Measurements from ENCODE around the gene BCL2.

Gene BCL2

GRCh38 chr18:63286926-63287325 lies 32.6 kb downstream of the BCL2 start:
- Histone ChIP-seq H3K9ac (ENCODE audit: low read depth, low read length) (no peak overlapping the region), H3K9me3 (ENCODE audit: insufficient read depth, low read length, severe bottlenecking) (no peaks in the 10 kb centered on the region), H3K4me3 (ENCODE audit: low read depth in 1 of 2, low read length in 2 of 2) (no peak overlapping the region), H3K27me3 (ENCODE audit: insufficient read depth, low read length, poor library complexity) (no peaks in the 10 kb centered on the region), H3K4me2 (ENCODE audit: insufficient read depth, low read length) (no peak overlapping the region), H3K27ac (ENCODE audit: low read length) (peak overlapping the region; percentile 15; the same call in 1 of the 2 replicates), H4K20me1 (ENCODE audit: insufficient read depth, low read length) (peaks cover 73% of the 10 kb centered on the region), H2AFZ (ENCODE audit: low read depth, low read length) (no peak overlapping the region), H3K36me3 (ENCODE audit: insufficient read depth, low read length) (peaks cover 67% of the 10 kb centered on the region), H3K79me2 (ENCODE audit: insufficient read depth, low read length) (peaks cover 100% of the 10 kb centered on the region), H3K4me1 (ENCODE audit: insufficient read depth, low read length) (peaks cover 3% of the 10 kb centered on the region; the same call in 1 of the 2 replicates)
- no peak for TF ChIP-seq CTCF (IDR thresholded peaks at IDR 0.05; ENCODE audit: borderline replicate concordance, extremely low read depth, low read length, poor library complexity, severe bottlenecking)
- no peak for TF ChIP-seq EZH2 (IDR thresholded peaks at IDR 0.05; ENCODE audit: borderline replicate concordance, low read depth, low read length, severe bottlenecking)
- ATAC-seq (ENCODE audit: insufficient read depth, low read depth) (peak; percentile 38; the same call in 1 of the 3 replicates), DNase-seq (no peak)

- H3K27ac ChIP-seq (ENCODE audit: low read length) = no peak overlapping the region
- no peak overlapping the region for H3K9ac ChIP-seq (ENCODE audit: low read depth, low read length)
- H3K4me1 ChIP-seq (ENCODE audit: insufficient read depth, low read length) = no peaks in the 10 kb centered on the region
- H3K9me3 ChIP-seq (ENCODE audit: insufficient read depth, low read length, severe bottlenecking) = no peaks in the 10 kb centered on the region
- TF ChIP-seq EZH2 (IDR thresholded peaks at IDR 0.05; ENCODE audit: borderline replicate concordance, low read depth, low read length, severe bottlenecking) (no peak), CTCF (IDR thresholded peaks at IDR 0.05; ENCODE audit: borderline replicate concordance, extremely low read depth, low read length, poor library complexity, severe bottlenecking) (no peak)
- no peak for DNase-seq
- H3K79me2 ChIP-seq (ENCODE audit: insufficient read depth, low read length) = peaks cover 100% of the 10 kb centered on the region
- no peak overlapping the region for H2AFZ ChIP-seq (ENCODE audit: low read depth, low read length)
- H3K36me3 ChIP-seq (ENCODE audit: insufficient read depth, low read length) = peaks cover 62% of the 10 kb centered on the region
- peaks cover 61% of the 10 kb centered on the region for H4K20me1 ChIP-seq (ENCODE audit: insufficient read depth, low read length)
- no peaks in the 10 kb centered on the region for H3K27me3 ChIP-seq (ENCODE audit: insufficient read depth, low read length, poor library complexity)
- no peak overlapping the region for H3K4me2 ChIP-seq (ENCODE audit: insufficient read depth, low read length)
- H3K4me3 ChIP-seq (ENCODE audit: low read depth in 1 of 2, low read length in 2 of 2) = no peak overlapping the region
- ATAC-seq (ENCODE audit: insufficient read depth, low read depth) = no peak; the same call in 2 of the 3 replicates
Observed at GRCh38 chr18:63284827-63285733, 34.5 kb downstream of the BCL2 start.

- Histone ChIP-seq H2AFZ (ENCODE audit: low read depth, low read length) (no peak overlapping the region), H3K4me3 (ENCODE audit: low read depth in 1 of 2, low read length in 2 of 2) (no peak overlapping the region), H3K9ac (ENCODE audit: low read depth, low read length) (no peak overlapping the region), H3K27ac (ENCODE audit: low read length) (no peak overlapping the region), H3K9me3 (ENCODE audit: insufficient read depth, low read length, severe bottlenecking) (no peaks in the 10 kb centered on the region), H3K36me3 (ENCODE audit: insufficient read depth, low read length) (peaks cover 59% of the 10 kb centered on the region), H3K4me1 (ENCODE audit: insufficient read depth, low read length) (no peaks in the 10 kb centered on the region), H4K20me1 (ENCODE audit: insufficient read depth, low read length) (peaks cover 54% of the 10 kb centered on the region), H3K79me2 (ENCODE audit: insufficient read depth, low read length) (peaks cover 100% of the 10 kb centered on the region), H3K27me3 (ENCODE audit: insufficient read depth, low read length, poor library complexity) (no peaks in the 10 kb centered on the region), H3K4me2 (ENCODE audit: insufficient read depth, low read length) (no peak overlapping the region)
- no peak for ATAC-seq (ENCODE audit: insufficient read depth, low read depth)
- no peak for DNase-seq
- TF ChIP-seq EZH2 (IDR thresholded peaks at IDR 0.05; ENCODE audit: borderline replicate concordance, low read depth, low read length, severe bottlenecking) (no peak), CTCF (IDR thresholded peaks at IDR 0.05; ENCODE audit: borderline replicate concordance, extremely low read depth, low read length, poor library complexity, severe bottlenecking) (no peak)
Observed at GRCh38 chr18:63284173-63284799, 35.3 kb downstream of the BCL2 start.
